HepG2 (cell line): ENCODE results near the gene TBC1D16. TPM values are rescaled to one million over a fixed set of nuclear protein-coding genes. Genes with fewer than 3 reads are reported as not detected.

ENCODE experiments used
- CENPX ChIP-seq: sonication (generic); formaldehyde crosslinking; IDR thresholded peaks from 2 replicates; pipeline ENCODE4 v1.9.0; 2021; ENCODE audit warnings: mild to moderate bottlenecking, missing genetic modification reagents, moderate library complexity
- ESRRA ChIP-seq: sonication (generic); formaldehyde crosslinking; IDR thresholded peaks from 2 replicates; pipeline ENCODE4 v1.5.1; 2020; ENCODE audit warnings: mild to moderate bottlenecking, low read depth, missing genetic modification reagents
- FOXJ3 ChIP-seq: sonication (generic); formaldehyde crosslinking; IDR thresholded peaks from 2 replicates; pipeline ENCODE4 v1.4.0; 2020; ENCODE audit warnings: missing genetic modification reagents, mild to moderate bottlenecking, borderline replicate concordance
- HOXA9 ChIP-seq: sonication (generic); formaldehyde crosslinking; IDR thresholded peaks from 2 replicates; pipeline ENCODE4 v1.8.1; 2022; ENCODE audit warnings: missing genetic modification reagents, mild to moderate bottlenecking, moderate library complexity, borderline replicate concordance
- KAT7 ChIP-seq: IDR thresholded peaks from 2 replicates; pipeline ENCODE4 v1.6.1; 2018; ENCODE audit warnings: borderline replicate concordance, missing compliant biosample characterization
- KDM5B ChIP-seq: sonication (generic); formaldehyde crosslinking; IDR thresholded peaks from 2 replicates; pipeline ENCODE4 v1.4.0; 2020; ENCODE audit warnings: missing genetic modification reagents, mild to moderate bottlenecking, borderline replicate concordance
- MAFK ChIP-seq, 2 experiments: IDR thresholded peaks in 1 of 2; conservative IDR thresholded peaks in 1 of 2; 2 replicates each; pipeline ENCODE4 v1.6.1; 2011; ENCODE audit warnings: improper control_type of control experiment in 2 of 2, low read length in 2 of 2
- MXD4 ChIP-seq: IDR thresholded peaks from 2 replicates; pipeline ENCODE4 v1.6.1; 2016; ENCODE audit warnings: mild to moderate bottlenecking, missing biosample characterization, missing genetic modification reagents
- NAIF1 ChIP-seq: sonication (generic); formaldehyde crosslinking; IDR thresholded peaks from 2 replicates; pipeline ENCODE4 v1.5.0; 2020; ENCODE audit warnings: mild to moderate bottlenecking, missing genetic modification reagents, borderline replicate concordance
- NCOA5 ChIP-seq: sonication (generic); formaldehyde crosslinking; IDR thresholded peaks from 2 replicates; pipeline ENCODE4 v1.4.0; 2020; ENCODE audit warnings: missing genetic modification reagents
- RFXAP ChIP-seq: sonication (generic); formaldehyde crosslinking; IDR thresholded peaks from 2 replicates; pipeline ENCODE4 v1.4.0; 2020; ENCODE audit warnings: missing genetic modification reagents, borderline replicate concordance
- ZFY ChIP-seq: sonication (generic); formaldehyde crosslinking; IDR thresholded peaks from 2 replicates; pipeline ENCODE4 v1.4.0; 2020; ENCODE audit warnings: missing genetic modification reagents
- ZIK1 ChIP-seq: sonication (generic); formaldehyde crosslinking; IDR thresholded peaks from 2 replicates; pipeline ENCODE4 v1.5.0; 2020; ENCODE audit warnings: mild to moderate bottlenecking, low read depth, missing genetic modification reagents, borderline replicate concordance
- ZNF138 ChIP-seq: sonication (generic); formaldehyde crosslinking; IDR thresholded peaks from 2 replicates; pipeline ENCODE4 v1.5.0; 2020; ENCODE audit warnings: mild to moderate bottlenecking, low read depth, missing genetic modification reagents
- ZNF260 ChIP-seq: sonication (generic); formaldehyde crosslinking; IDR thresholded peaks from 2 replicates; pipeline ENCODE4 v1.4.0; 2020; ENCODE audit warnings: missing genetic modification reagents, low read depth, mild to moderate bottlenecking, borderline replicate concordance
- ZNF616 ChIP-seq: sonication (generic); formaldehyde crosslinking; IDR thresholded peaks from 2 replicates; pipeline ENCODE4 v1.5.0; 2020; ENCODE audit warnings: low read depth, mild to moderate bottlenecking, missing genetic modification reagents
- ZNF644 ChIP-seq: IDR thresholded peaks from 2 replicates; pipeline ENCODE4 v1.6.1; 2016; ENCODE audit warnings: low read depth
- ZZZ3 ChIP-seq: sonication (generic); formaldehyde crosslinking; IDR thresholded peaks from 2 replicates; pipeline ENCODE4 v1.4.0; 2020; ENCODE audit warnings: missing genetic modification reagents, mild to moderate bottlenecking, borderline replicate concordance
- polyA plus RNA-seq, 8 experiments: library from polyadenylated mRNA; depleted of rRNA in 3 of 8; stranded (reverse) in 7 of 8; unstranded in 1 of 8; fragments of >200 nt; fragmentation: Illumina TruSeq in 4 of 8; extraction: Trizol in 4 of 8; gene quantifications; 2 replicates each; pipeline versions ENCODE4 v1.2.1 to v1.2.3, GENCODE V29; 2011 to 2016; ENCODE audit warnings: low read depth in 4 of 8, missing spikeins in 1 of 8, mixed read lengths in 1 of 8; ENCODE audit not compliant: insufficient read depth in 1 of 8
- total RNA-seq, 5 experiments: library from RNA; depleted of rRNA; stranded (reverse); fragments of >200 nt; fragmentation: Illumina TruSeq; extraction: Trizol; gene quantifications; 2 replicates each; pipeline ENCODE4 v1.2.3, GENCODE V29; 2016; ENCODE audit warnings: low read depth in 1 of 5
- TF ChIP-seq, protein P1 (sequence below): sonication (generic); formaldehyde crosslinking; IDR thresholded peaks from 2 replicates; pipeline ENCODE4 v1.4.0; 2020; ENCODE audit warnings: mild to moderate bottlenecking, low read depth, missing genetic modification reagents
- TF ChIP-seq, protein P2 (sequence below): sonication (generic); formaldehyde crosslinking; IDR thresholded peaks from 2 replicates; pipeline ENCODE4 v1.8.0; 2022; ENCODE audit warnings: mild to moderate bottlenecking, missing genetic modification reagents, moderate library complexity
- TF ChIP-seq, protein P3 (sequence below): IDR thresholded peaks from 2 replicates; pipeline ENCODE4 v1.6.1; 2016; ENCODE audit warnings: mild to moderate bottlenecking, missing biosample characterization, missing genetic modification reagents
- TF ChIP-seq, protein P4 (sequence below): sonication (generic); formaldehyde crosslinking; IDR thresholded peaks from 2 replicates; pipeline ENCODE4 v1.8.1; 2022; ENCODE audit warnings: mild to moderate bottlenecking, missing genetic modification reagents
- TF ChIP-seq, protein P5 (sequence below): IDR thresholded peaks from 2 replicates; pipeline ENCODE4 v1.6.1; 2012; ENCODE audit warnings: inconsistent platforms
- TF ChIP-seq, protein P6 (sequence below): IDR thresholded peaks from 2 replicates; pipeline ENCODE4 v1.6.1; 2016; ENCODE audit warnings: missing genetic modification reagents, missing compliant biosample characterization

TBC1D16 gene
- total and polyA plus RNA-seq, 2 of the 13 experiments (the other 11 are each of a cell fraction or from before 2014, with no cell fraction given): 14.9 to 24.9 TPM

DNA sequence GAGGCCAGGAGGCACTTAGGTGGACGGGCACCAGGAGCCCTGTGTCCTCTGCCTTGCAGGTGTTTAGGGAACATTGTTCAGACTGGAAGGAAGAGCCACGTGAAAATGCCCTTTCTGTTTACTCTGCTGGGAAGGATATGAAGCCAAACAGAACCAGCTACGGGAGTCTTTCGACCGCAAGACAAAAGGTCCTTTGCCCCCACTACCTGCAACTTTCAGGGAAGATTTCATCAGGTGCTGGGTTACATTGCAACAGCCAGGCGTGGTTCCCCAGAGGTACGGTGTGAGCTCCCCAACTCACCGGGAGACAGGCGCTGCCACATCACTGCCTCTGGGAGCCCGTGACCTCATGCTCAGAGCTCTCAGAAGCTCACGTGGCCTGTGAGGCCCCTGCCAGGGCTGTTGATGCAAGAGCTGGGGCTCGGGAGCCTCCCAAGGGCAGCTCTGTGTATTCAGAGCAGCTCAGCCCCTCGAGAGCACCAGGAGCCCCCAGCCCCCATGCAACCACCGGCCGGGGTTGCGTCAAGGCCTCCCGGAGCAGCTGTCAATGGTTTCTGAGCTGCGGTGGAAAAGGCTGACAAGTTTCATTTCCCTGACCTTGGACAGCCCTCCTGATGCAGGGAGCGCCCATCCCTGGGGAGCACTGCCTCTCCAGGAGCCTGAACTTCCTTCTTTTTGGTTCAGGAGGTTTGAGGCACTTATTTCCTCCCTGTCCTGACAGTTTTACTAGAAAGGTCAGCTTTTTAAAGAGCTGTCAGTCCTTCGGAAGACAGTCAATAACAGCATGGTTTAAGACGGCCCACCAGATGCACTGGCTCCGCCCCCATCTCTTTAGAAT, 42.1 kb downstream of the TBC1D16 start (continued):
- peak; percentile 78; the same call in 1 of the 2 replicates for TF ChIP-seq KAT7
- TF ChIP-seq ZNF644 (CRISPR knock-in tag): peak; percentile 40; the same call in 1 of the 2 replicates
- peak; percentile 98 for TF ChIP-seq FOXJ3 (CRISPR knock-in tag)
- TF ChIP-seq MXD4 (CRISPR knock-in tag): peak; percentile 98
- no peak; the same call in 1 of the 2 replicates for TF ChIP-seq NAIF1 (CRISPR knock-in tag)
- TF ChIP-seq ZNF260: peak; percentile 81; the same call in 1 of the 2 replicates
- TF ChIP-seq RFXAP (CRISPR knock-in tag): peak; percentile 89; the same call in 1 of the 2 replicates
- TF ChIP-seq, protein P1, sequence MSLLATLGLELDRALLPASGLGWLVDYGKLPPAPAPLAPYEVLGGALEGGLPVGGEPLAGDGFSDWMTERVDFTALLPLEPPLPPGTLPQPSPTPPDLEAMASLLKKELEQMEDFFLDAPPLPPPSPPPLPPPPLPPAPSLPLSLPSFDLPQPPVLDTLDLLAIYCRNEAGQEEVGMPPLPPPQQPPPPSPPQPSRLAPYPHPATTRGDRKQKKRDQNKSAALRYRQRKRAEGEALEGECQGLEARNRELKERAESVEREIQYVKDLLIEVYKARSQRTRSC (CRISPR knock-in tag): 0 out of 2 replicates have a peak, but pooled peaks have one; percentile 42
- TF ChIP-seq, protein P2, sequence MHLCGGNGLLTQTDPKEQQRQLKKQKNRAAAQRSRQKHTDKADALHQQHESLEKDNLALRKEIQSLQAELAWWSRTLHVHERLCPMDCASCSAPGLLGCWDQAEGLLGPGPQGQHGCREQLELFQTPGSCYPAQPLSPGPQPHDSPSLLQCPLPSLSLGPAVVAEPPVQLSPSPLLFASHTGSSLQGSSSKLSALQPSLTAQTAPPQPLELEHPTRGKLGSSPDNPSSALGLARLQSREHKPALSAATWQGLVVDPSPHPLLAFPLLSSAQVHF: no peak
- TF ChIP-seq, protein P3, sequence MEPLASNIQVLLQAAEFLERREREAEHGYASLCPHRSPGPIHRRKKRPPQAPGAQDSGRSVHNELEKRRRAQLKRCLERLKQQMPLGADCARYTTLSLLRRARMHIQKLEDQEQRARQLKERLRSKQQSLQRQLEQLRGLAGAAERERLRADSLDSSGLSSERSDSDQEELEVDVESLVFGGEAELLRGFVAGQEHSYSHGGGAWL (CRISPR knock-in tag): peak; percentile 85; the same call in 1 of the 2 replicates
- no peak; the same call in 1 of the 2 replicates for TF ChIP-seq ZNF616
- peak; percentile 61 for TF ChIP-seq ZFY (CRISPR knock-in tag)
- 0 out of 4 replicates have a peak, but pooled peaks have one; percentile 2 to 4 for TF ChIP-seq MAFK (conservative IDR thresholded peaks at IDR 0.05 in 1 of 2, IDR thresholded peaks at IDR 0.05 in 1 of 2; ENCODE audit: low read length in 2 of 2)
- peak; percentile 90 for TF ChIP-seq ZNF138 (CRISPR knock-in tag)
- peak; percentile 71; the same call in 1 of the 2 replicates for TF ChIP-seq HOXA9 (CRISPR knock-in tag)
- TF ChIP-seq ZZZ3 (CRISPR knock-in tag): no peak; the same call in 1 of the 2 replicates
- no peak for TF ChIP-seq CENPX (CRISPR knock-in tag)
- TF ChIP-seq ESRRA (CRISPR knock-in tag): peak; percentile 83
- TF ChIP-seq KDM5B (CRISPR knock-in tag): peak; percentile 75
- TF ChIP-seq, protein P4, sequence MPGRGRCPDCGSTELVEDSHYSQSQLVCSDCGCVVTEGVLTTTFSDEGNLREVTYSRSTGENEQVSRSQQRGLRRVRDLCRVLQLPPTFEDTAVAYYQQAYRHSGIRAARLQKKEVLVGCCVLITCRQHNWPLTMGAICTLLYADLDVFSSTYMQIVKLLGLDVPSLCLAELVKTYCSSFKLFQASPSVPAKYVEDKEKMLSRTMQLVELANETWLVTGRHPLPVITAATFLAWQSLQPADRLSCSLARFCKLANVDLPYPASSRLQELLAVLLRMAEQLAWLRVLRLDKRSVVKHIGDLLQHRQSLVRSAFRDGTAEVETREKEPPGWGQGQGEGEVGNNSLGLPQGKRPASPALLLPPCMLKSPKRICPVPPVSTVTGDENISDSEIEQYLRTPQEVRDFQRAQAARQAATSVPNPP (CRISPR knock-in tag): peak; percentile 98
- TF ChIP-seq, protein P5, sequence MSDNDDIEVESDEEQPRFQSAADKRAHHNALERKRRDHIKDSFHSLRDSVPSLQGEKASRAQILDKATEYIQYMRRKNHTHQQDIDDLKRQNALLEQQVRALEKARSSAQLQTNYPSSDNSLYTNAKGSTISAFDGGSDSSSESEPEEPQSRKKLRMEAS: no peak
- TF ChIP-seq, protein P6, sequence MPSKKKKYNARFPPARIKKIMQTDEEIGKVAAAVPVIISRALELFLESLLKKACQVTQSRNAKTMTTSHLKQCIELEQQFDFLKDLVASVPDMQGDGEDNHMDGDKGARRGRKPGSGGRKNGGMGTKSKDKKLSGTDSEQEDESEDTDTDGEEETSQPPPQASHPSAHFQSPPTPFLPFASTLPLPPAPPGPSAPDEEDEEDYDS (CRISPR knock-in tag): peak; percentile 76
- TF ChIP-seq ZIK1: no peak; the same call in 1 of the 2 replicates
- 0 out of 2 replicates have a peak, but pooled peaks have one; percentile 25 for TF ChIP-seq NCOA5 (CRISPR knock-in tag)
